ENCODE measurements around the gene AHDC1.

- TF ChIP-seq POLR2AphosphoS5 (IDR thresholded peaks at IDR 0.05), result peak; percentile 98 to 99 (median 98)
- no peak for TF ChIP-seq CTCF (IDR thresholded peaks at IDR 0.05)
Observed at GRCh38 chr1:27603681-27604578, at the start of gene AHDC1.

All from sigmoid colon (tissue), 4 donors.